OCI-M1 (cell line): ENCODE data around the gene SNX17.
A peak's percentile ranks its signal among the peaks of the same experiment; 100 is the strongest.
"Not testable (repeated sequence)": the region's sequence is repeated elsewhere in the genome, so short reads cannot be mapped to it uniquely, and the experiment has no call there.

Source experiments
- DNase-seq: peaks from one replicate; lab custom pipeline; 2025; lab: John Stamatoyannopoulos, UW

SNX17 gene

GRCh38 chr2:27370026-27370815, at the start of gene SNX17, which contains the start of gene EIF2B4:
SNX17 (plus strand) TSS chr2:27370616; CDS start chr2:27370744, 128 bp downstream.
EIF2B4 (minus strand) TSS chr2:27370338; CDS start chr2:27370314, 24 bp downstream.
- peak; percentile 99 for DNase-seq

- peak; percentile 33 for DNase-seq
These were observed 49.4 kb upstream of the SNX17 start for GRCh38 chr2:27320958-27321543.

- DNase-seq = peak; percentile 36
These were observed 48.1 kb upstream of the SNX17 start for GRCh38 chr2:27322301-27322765.

- DNase-seq = peak; percentile 94
These were observed 47.4 kb upstream of the SNX17 start, which contains the start of gene MPV17 for GRCh38 chr2:27322766-27323595. MPV17 (minus strand) TSS chr2:27323097; CDS start chr2:27322517, 580 bp downstream.

- DNase-seq = peak; percentile 40
These were observed 46.7 kb upstream of the SNX17 start for GRCh38 chr2:27323596-27324285.

GRCh38 chr2:27324720-27325119, 45.7 kb upstream of the SNX17 start:
- no peak for DNase-seq

GRCh38 chr2:27335311-27335710, 35.1 kb upstream of the SNX17 start:
- no peak for DNase-seq

- DNase-seq = no peak
These were observed 34.2 kb upstream of the SNX17 start for GRCh38 chr2:27336173-27336572.

- no peak for DNase-seq
These were observed 22.8 kb upstream of the SNX17 start for GRCh38 chr2:27347641-27348040.

- DNase-seq = no peak
These were observed 20.2 kb upstream of the SNX17 start for GRCh38 chr2:27350106-27350693.

- DNase-seq = no peak
These were observed 18.4 kb upstream of the SNX17 start for GRCh38 chr2:27351802-27352598.

GRCh38 chr2:27353386-27353761, 17.0 kb upstream of the SNX17 start:
- DNase-seq = not testable (repeated sequence)

GRCh38 chr2:27353762-27354596, 16.4 kb upstream of the SNX17 start:
- DNase-seq = peak; percentile 90

GRCh38 chr2:27354597-27354927, 15.9 kb upstream of the SNX17 start:
- no peak for DNase-seq

GRCh38 chr2:27356056-27356381, 14.4 kb upstream of the SNX17 start:
- DNase-seq = peak; percentile 92

GRCh38 chr2:27356382-27357181, 13.8 kb upstream of the SNX17 start, which contains the start of gene GTF3C2:
GTF3C2 (minus strand) TSS chr2:27356764; CDS start chr2:27343554, 13,210 bp downstream.
- peak; percentile 99 for DNase-seq

- DNase-seq = no peak
These were observed 7.6 kb upstream of the SNX17 start for GRCh38 chr2:27362678-27363420.

- no peak for DNase-seq
These were observed 6.5 kb upstream of the SNX17 start for GRCh38 chr2:27363933-27364332.
